ENCODE measurements around the gene MXI1.

DNA sequence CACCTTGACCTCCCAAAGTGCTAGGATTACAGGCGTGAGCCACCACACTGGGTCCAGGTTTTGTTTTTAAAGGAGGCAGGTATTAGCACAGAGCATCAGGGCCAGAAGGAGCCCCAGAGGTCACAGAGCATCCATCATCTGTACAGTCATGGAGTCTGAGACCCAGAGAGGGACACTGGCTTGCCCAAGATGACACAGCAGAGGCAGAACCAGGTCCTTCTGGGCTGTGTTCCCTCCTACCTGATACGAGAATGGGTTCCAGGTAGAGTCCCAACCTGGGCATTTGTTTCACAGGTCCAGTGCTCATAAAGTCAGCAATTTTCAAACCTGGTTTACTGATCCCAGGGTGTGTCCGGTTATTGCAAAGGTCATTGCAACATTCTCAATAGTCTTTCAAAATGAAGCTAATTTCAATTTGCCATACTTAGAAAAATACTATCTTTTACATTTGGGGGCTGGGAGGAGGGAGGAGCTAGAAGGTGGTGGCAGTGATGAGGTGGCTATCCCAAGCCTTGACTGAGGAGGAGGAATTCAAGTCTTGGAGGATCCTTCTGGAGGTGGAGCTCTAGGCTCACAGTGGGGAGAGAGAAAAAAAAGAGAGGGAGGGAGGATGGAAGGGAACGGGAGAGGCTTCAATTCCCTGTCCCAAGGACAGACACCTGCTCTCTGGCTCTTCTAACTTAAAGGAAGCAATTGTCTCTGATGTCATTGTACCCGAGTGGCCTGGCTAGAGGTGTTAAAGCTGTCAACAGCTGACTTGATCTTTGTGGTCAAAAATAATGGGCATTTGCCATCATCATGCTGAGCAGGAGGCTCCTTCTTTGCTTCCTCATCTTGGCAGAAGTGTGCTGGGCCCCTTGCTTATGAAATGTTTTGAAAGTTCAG, 8.1 kb downstream of the MXI1 start:
- no peak for TF ChIP-seq CTCF (conservative IDR thresholded peaks at IDR 0.05)
- no peak for TF ChIP-seq EZH2 (IDR thresholded peaks at IDR 0.05; ENCODE audit: low read depth)

All from PC-9 (cell line).